T-helper 22 cell (primary cell): ENCODE results near the gene RNF39.
"Not testable (repeated sequence)": the region's sequence is repeated elsewhere in the genome, so short reads cannot be mapped to it uniquely, and the experiment has no call there.

ENCODE experiments used
- DNase-seq: peaks from one replicate; pipeline ENCODE4 v3.0.0-alpha.2; 2020; ENCODE audit warnings: low read depth

The RNF39 gene

GRCh38 chr6:30075094-30075789 lies at the start of gene RNF39:
TSS of gene RNF39 (minus strand) at chr6:30075769. CDS start at chr6:30075585, 184 bp downstream.
- DNase-seq = no peak

- no peak for DNase-seq
Observed at GRCh38 chr6:30122515-30122914, 46.9 kb upstream of the RNF39 start.

GRCh38 chr6:30121446-30122366 lies 46.1 kb upstream of the RNF39 start:
- DNase-seq = no peak

GRCh38 chr6:30118691-30119090 lies 43.1 kb upstream of the RNF39 start:
- DNase-seq = not testable (repeated sequence)

GRCh38 chr6:30116724-30117123 lies 41.2 kb upstream of the RNF39 start:
- DNase-seq = no peak

- no peak for DNase-seq
Observed at GRCh38 chr6:30113841-30114240, 38.3 kb upstream of the RNF39 start.

- DNase-seq = no peak
Observed at GRCh38 chr6:30113003-30113759, 37.6 kb upstream of the RNF39 start, which contains the start of gene TRIM31. TSS of gene TRIM31 (minus strand) at chr6:30113090. CDS start at chr6:30112805, 285 bp downstream.

- no peak for DNase-seq
Observed at GRCh38 chr6:30112402-30112994, 36.9 kb upstream of the RNF39 start.

GRCh38 chr6:30111266-30111856 lies 35.8 kb upstream of the RNF39 start:
- DNase-seq = no peak

- DNase-seq = no peak
Observed at GRCh38 chr6:30104661-30105060, 29.1 kb upstream of the RNF39 start.

GRCh38 chr6:30103872-30104179 lies 28.3 kb upstream of the RNF39 start:
- DNase-seq = no peak

GRCh38 chr6:30102970-30103871 lies 27.7 kb upstream of the RNF39 start:
- DNase-seq = peak; percentile 59

GRCh38 chr6:30102414-30102969 lies 26.9 kb upstream of the RNF39 start:
- DNase-seq = no peak

GRCh38 chr6:30101444-30102413 lies 26.2 kb upstream of the RNF39 start:
- DNase-seq = peak; percentile 52

GRCh38 chr6:30100585-30101443 lies 25.2 kb upstream of the RNF39 start:
- no peak for DNase-seq

GRCh38 chr6:30100154-30100553 lies 24.6 kb upstream of the RNF39 start:
- DNase-seq = no peak

- no peak for DNase-seq
Observed at GRCh38 chr6:30097902-30098768, 22.6 kb upstream of the RNF39 start.
